ENCODE results near the gene MSI2. TPM values are rescaled to one million over a fixed set of nuclear protein-coding genes. Genes with fewer than 3 reads are reported as not detected.

The MSI2 gene
- total RNA-seq, 2 experiments from 2014 or later, result 131 to 164 TPM

GRCh38 chr17:57553526-57553925 lies 297.2 kb downstream of the MSI2 start:
- Histone ChIP-seq H3K9me3 (ENCODE audit: low read length) (no peaks in the 10 kb centered on the region), H3K9me2 (ENCODE audit: insufficient read depth, low read length) (no peaks in the 10 kb centered on the region), H3K4me3 (ENCODE audit: low read depth, low read length, poor library complexity, severe bottlenecking) (no peak overlapping the region), H3K36me3 (ENCODE audit: insufficient read depth, low read length) (peaks cover 24% of the 10 kb centered on the region; the same call in 1 of the 2 replicates), H3K4me1 (ENCODE audit: insufficient read depth, low read length, poor library complexity, severe bottlenecking) (peaks cover 93% of the 10 kb centered on the region), H3K4me2 (ENCODE audit: low read length) (peak overlapping the region; percentile 90), H3K79me2 (ENCODE audit: insufficient read depth, low read depth, low read length) (peaks cover 33% of the 10 kb centered on the region; the same call in 1 of the 2 replicates), H4K20me1 (ENCODE audit: insufficient read depth, low read length) (no peaks in the 10 kb centered on the region), H2AFZ (ENCODE audit: low read length) (no peak overlapping the region), H3K27ac (ENCODE audit: low read depth, low read length, poor library complexity, severe bottlenecking) (peak overlapping the region; percentile 99)
- POLR2A ChIA-PET, result interaction anchor here (0.6 to 6.1 kb wide), 9 partner anchors 50 to 1078 kb away, joined by 3 to 38 read pairs (median 4); no protein-coding TSS in a partner anchor
- CTCF ChIA-PET (ENCODE audit: unreplicated experiment), result interaction anchor here (1.1 kb wide), 1 partner anchor 119 kb away, joined by 4 read pairs; no protein-coding TSS in a partner anchor
- TF ChIP-seq EZH2phosphoT487 (IDR thresholded peaks at IDR 0.05; ENCODE audit: borderline replicate concordance, low read depth, low read length), result no peak
- no peak for TF ChIP-seq CTCF (conservative IDR thresholded peaks at IDR 0.05; ENCODE audit: low read length)
- BruUV-seq (replicated peaks), result no TSS peak
- no peak for DNase-seq (ENCODE audit: low spot score)
- intact Hi-C loops (cut with micrococcal nuclease; ENCODE audit: unreplicated experiment), result loop anchor here (5.0 to 10.0 kb wide), 3 partner anchors 184 to 779 kb away; partner anchors contain the start of gene SRSF1

GRCh38 chr17:57553991-57554825 lies 297.9 kb downstream of the MSI2 start:
- Histone ChIP-seq H3K4me3 (ENCODE audit: low read depth, low read length, poor library complexity, severe bottlenecking) (no peak overlapping the region), H3K9me3 (ENCODE audit: low read length) (no peaks in the 10 kb centered on the region), H4K20me1 (ENCODE audit: insufficient read depth, low read length) (no peaks in the 10 kb centered on the region), H3K9me2 (ENCODE audit: insufficient read depth, low read length) (no peaks in the 10 kb centered on the region), H3K27ac (ENCODE audit: low read depth, low read length, poor library complexity, severe bottlenecking) (peak overlapping the region; percentile 99), H3K36me3 (ENCODE audit: insufficient read depth, low read length) (peaks cover 24% of the 10 kb centered on the region; the same call in 1 of the 2 replicates), H2AFZ (ENCODE audit: low read length) (no peak overlapping the region; the same call in 1 of the 2 replicates), H3K4me2 (ENCODE audit: low read length) (peak overlapping the region; percentile 90), H3K79me2 (ENCODE audit: insufficient read depth, low read depth, low read length) (peaks cover 33% of the 10 kb centered on the region; the same call in 1 of the 2 replicates), H3K4me1 (ENCODE audit: insufficient read depth, low read length, poor library complexity, severe bottlenecking) (peaks cover 93% of the 10 kb centered on the region)
- CTCF ChIA-PET (ENCODE audit: unreplicated experiment), result interaction anchor here (0.6 to 1.1 kb wide), 2 partner anchors 56 to 118 kb away, joined by 3 to 4 read pairs; no protein-coding TSS in a partner anchor
- no peak for TF ChIP-seq EZH2phosphoT487 (IDR thresholded peaks at IDR 0.05; ENCODE audit: borderline replicate concordance, low read depth, low read length)
- no peak for TF ChIP-seq CTCF (conservative IDR thresholded peaks at IDR 0.05; ENCODE audit: low read length)
- DNase-seq (ENCODE audit: low spot score), result peak; percentile 34
- intact Hi-C loops (cut with micrococcal nuclease; ENCODE audit: unreplicated experiment), result loop anchor here (5.0 to 10.0 kb wide), 3 partner anchors 183 to 778 kb away; partner anchors contain the start of gene SRSF1
- BruUV-seq (replicated peaks), result no TSS peak
- POLR2A ChIA-PET, result interaction anchor here (0.6 to 6.1 kb wide), 8 partner anchors 50 to 371 kb away, joined by 3 to 38 read pairs (median 4); no protein-coding TSS in a partner anchor
